Diencephalon (tissue), 1 donor: ENCODE results near the gene SEC31B. TPM values are rescaled to one million over a fixed set of nuclear protein-coding genes. Genes with fewer than 3 reads are reported as not detected.

Experiments
- total RNA-seq: library from RNA; depleted of rRNA; stranded (reverse); fragments of >200 nt; gene quantifications from one replicate; pipeline ENCODE4 v1.2.3, GENCODE V29; 2014

The SEC31B gene, protein sequence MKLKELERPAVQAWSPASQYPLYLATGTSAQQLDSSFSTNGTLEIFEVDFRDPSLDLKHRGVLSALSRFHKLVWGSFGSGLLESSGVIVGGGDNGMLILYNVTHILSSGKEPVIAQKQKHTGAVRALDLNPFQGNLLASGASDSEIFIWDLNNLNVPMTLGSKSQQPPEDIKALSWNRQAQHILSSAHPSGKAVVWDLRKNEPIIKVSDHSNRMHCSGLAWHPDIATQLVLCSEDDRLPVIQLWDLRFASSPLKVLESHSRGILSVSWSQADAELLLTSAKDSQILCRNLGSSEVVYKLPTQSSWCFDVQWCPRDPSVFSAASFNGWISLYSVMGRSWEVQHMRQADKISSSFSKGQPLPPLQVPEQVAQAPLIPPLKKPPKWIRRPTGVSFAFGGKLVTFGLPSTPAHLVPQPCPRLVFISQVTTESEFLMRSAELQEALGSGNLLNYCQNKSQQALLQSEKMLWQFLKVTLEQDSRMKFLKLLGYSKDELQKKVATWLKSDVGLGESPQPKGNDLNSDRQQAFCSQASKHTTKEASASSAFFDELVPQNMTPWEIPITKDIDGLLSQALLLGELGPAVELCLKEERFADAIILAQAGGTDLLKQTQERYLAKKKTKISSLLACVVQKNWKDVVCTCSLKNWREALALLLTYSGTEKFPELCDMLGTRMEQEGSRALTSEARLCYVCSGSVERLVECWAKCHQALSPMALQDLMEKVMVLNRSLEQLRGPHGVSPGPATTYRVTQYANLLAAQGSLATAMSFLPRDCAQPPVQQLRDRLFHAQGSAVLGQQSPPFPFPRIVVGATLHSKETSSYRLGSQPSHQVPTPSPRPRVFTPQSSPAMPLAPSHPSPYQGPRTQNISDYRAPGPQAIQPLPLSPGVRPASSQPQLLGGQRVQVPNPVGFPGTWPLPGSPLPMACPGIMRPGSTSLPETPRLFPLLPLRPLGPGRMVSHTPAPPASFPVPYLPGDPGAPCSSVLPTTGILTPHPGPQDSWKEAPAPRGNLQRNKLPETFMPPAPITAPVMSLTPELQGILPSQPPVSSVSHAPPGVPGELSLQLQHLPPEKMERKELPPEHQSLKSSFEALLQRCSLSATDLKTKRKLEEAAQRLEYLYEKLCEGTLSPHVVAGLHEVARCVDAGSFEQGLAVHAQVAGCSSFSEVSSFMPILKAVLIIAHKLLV
- total RNA-seq = 5.3 TPM

DNA sequence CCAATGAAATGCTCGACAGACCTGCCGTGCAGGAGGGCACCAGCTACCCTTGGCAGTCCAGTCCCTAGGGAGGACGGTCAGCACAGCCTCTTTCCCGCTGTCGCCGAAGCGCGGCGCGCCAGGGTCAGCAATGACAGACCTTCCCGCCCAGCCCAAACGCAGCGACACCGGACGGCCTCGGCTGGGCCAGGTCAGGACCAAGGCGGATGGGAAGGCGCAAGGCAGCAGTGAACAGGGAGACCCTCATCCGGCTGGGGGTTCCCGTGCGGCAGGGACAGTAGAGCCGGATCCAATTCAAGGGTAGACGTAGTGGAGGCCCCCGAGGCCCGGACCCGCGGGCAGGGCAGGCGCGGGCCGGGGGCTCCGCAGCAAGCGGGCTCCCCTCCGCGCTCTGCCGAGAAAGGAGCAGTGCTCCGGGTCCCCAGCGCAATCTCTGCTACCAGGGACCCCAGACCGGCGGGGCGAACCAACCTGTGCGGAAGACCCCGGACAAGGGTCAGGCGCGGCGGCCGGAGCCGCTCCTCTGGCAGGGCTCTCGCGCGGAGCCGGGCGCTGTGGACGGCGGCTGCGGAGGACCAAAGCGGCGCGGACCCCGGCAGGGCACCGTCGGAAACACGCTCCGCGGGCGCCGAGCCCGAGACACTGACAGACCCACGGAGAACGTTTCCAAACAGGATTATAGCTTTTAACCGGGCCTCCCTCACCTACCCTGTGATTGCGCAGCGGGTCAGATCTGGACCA lies at the start of gene SEC31B:
Gene SEC31B (minus strand): TSS at position 551 of the 741 bp plus-strand sequence. CDS start 2,909 bp downstream, outside the sequence.

DNA sequence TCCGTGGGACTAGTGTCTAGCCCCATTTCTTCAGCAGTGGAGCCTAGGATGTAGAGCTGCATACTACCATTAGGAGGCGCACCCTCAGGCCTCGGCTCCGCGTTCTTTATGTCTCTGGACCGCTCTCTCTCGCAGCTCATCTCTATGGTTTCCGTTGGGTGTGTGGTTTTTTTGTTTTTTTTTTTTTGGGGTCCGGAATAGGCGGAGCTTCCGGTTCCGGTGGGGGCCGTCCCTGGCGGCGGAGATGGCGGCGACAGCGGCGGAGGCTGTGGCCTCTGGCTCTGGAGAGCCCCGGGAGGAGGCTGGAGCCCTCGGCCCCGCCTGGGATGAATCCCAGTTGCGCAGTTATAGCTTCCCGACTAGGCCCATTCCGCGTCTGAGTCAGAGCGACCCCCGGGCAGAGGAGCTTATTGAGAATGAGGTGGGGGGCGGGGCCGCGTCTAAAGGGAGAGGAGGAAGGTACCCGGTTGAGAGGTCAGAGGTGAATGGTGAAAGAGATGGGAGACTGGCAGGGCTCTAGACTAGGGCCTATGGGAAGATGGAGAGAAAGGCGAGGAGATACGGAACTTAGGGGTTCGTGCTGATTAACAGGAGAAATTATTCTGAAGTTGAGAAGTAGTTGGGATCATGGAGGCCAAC lies 16.2 kb upstream of the SEC31B start, which contains the start of gene HIF1AN:
Gene HIF1AN (plus strand): TSS at position 229 of the 639 bp plus-strand sequence. CDS start 16 bp downstream, at position 245.

DNA sequence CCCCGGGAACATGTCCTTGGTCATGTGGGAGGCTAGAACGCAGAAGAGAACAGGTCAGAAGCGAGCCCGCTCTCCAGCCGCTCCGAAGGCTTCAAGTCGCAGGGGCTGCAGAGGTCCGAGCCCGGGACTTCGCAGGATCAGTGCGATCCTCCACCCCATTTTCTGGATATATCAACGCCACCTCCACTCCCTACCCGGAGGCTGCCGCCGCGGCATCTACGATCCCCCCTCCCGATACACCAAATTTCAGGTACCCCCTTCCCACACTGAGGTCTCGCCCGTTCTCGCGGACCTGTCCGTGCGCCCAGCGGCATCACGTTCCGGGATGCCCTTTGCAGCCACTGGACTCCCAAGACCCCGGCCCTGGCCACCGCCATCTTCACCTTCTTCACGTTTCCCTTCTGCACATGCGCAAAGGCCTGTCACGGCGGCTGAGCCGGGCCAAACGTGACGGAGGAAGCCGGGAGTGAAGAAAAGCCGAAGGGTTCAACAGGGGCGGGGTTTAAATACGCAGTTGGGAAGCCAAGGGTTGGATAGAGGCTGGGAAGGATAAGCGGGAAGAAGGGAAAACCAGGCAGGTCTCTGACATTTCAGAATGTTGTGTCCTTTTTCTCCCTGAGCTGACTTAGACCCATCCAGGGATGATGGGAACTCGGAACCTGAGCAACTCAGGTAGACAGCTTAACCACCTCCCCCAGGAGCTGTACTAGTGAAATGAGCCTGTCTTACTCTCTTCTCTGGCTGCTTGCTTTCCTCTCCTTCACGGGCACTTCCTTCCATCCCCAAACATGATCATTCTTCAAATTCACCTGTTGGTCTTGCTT lies 10.0 kb upstream of the SEC31B start, which contains the start of gene NDUFB8:
Gene NDUFB8 (minus strand): TSS at position 397 of the 824 bp plus-strand sequence. CDS start 20 bp downstream, at position 377.

DNA sequence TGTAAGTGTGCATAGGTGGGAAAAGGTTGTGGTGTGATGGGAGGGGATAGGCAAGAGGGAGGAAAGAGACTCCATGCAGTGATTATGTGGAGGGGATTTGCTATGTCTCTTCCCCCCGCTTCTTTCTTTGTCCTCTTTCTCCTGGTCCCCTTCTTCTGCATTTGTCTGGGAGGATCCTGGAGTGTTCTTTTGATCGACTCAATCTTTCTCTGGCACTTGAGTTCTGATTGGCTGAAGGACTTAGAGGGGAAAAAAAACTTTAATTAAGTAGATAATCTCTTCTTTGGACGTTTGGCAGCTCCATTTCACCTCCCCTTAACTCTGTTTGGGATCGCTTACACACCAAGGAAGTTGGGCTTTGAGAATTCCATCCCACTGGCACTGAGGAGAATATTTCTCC lies 57.0 kb downstream of the SEC31B start, which contains the start of gene WNT8B:
Gene WNT8B (plus strand): TSS at position 301 of the 400 bp plus-strand sequence. CDS start 160 bp downstream, outside the sequence.

Other genes starting within 250 kb of the SEC31B start
- gene BLOC1S2, start 233.2 kb downstream of the SEC31B start, total RNA-seq = 75.4 TPM
- 0.46 TPM for gene PKD2L1, start 189.6 kb downstream of the SEC31B start, total RNA-seq
- gene SCD, start 172.6 kb downstream of the SEC31B start, total RNA-seq = 229 TPM
- gene WNT8B, start 56.9 kb downstream of the SEC31B start, total RNA-seq = 0.69 TPM
- gene NDUFB8, start 10.0 kb upstream of the SEC31B start, total RNA-seq = 155 TPM
- gene HIF1AN, start 16.1 kb upstream of the SEC31B start, total RNA-seq = 20.5 TPM
- gene PAX2, start 225.7 kb upstream of the SEC31B start, total RNA-seq = not detected